ENCODE results near the gene KDELR1. TPM values are rescaled to one million over a fixed set of nuclear protein-coding genes. Genes with fewer than 3 reads are reported as not detected.
A peak's percentile ranks its signal among the peaks of the same experiment; 100 is the strongest.

The KDELR1 gene
- total RNA-seq, 1 donor from 2014 or later: 275 TPM

DNA sequence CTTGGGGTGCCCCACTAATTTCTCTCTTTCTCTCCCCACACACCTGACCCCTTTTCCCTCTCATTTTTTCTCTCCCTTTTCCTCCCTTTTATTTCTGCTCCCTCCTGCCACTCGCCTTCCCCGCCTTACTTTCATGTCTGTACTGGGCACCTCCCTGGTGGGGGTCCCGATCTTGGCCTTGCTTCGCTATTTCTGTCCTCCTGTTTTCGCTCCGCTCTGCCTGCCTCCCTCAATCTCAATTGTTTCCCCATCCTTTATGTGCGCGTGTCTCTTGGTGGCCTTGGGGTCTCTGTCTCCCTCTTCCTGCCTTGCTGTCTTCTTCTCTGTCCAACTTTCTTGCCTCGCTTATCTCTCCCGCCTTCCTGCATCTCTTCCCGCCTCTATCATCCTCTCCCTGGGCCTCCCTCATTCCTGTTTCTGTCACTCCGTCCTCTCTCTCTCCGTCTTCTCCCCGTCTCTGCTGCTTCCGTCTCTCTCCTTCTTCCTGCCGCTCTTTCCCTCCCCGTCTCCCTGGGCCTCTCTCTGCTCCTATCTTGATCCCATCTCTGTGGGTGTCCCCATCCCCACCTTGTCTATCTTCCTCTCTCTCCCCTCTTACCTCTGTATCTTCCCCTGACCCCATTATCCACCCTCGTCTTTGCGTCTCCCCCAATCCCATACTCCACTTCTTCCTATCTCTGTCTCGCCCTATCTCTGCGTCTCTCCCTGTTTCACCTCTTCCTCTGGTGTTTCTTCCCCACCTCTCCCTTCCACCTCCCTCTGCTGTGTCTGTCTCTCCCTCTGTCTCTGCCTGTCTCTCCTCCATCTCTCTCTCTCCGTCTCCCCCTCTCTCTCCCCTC is 6.1 kb upstream of the KDELR1 start:
- Mint-ChIP-seq H3K27ac (ENCODE audit: unreplicated experiment) (peak overlapping the region; percentile 68), H3K9me3 (ENCODE audit: unreplicated experiment) (no peaks in the 10 kb centered on the region), H3K4me1 (ENCODE audit: unreplicated experiment) (peaks cover 46% of the 10 kb centered on the region), H3K27me3 (ENCODE audit: unreplicated experiment) (peaks cover 10% of the 10 kb centered on the region), H3K4me3 (ENCODE audit: unreplicated experiment) (peak overlapping the region; percentile 83), H3K36me3 (ENCODE audit: unreplicated experiment) (no peaks in the 10 kb centered on the region)
- TF ChIP-seq, protein P1, sequence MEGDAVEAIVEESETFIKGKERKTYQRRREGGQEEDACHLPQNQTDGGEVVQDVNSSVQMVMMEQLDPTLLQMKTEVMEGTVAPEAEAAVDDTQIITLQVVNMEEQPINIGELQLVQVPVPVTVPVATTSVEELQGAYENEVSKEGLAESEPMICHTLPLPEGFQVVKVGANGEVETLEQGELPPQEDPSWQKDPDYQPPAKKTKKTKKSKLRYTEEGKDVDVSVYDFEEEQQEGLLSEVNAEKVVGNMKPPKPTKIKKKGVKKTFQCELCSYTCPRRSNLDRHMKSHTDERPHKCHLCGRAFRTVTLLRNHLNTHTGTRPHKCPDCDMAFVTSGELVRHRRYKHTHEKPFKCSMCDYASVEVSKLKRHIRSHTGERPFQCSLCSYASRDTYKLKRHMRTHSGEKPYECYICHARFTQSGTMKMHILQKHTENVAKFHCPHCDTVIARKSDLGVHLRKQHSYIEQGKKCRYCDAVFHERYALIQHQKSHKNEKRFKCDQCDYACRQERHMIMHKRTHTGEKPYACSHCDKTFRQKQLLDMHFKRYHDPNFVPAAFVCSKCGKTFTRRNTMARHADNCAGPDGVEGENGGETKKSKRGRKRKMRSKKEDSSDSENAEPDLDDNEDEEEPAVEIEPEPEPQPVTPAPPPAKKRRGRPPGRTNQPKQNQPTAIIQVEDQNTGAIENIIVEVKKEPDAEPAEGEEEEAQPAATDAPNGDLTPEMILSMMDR (IDR thresholded peaks at IDR 0.05): no peak
- no peak for DNase-seq (ENCODE audit: extremely low spot score, unreplicated experiment)

DNA sequence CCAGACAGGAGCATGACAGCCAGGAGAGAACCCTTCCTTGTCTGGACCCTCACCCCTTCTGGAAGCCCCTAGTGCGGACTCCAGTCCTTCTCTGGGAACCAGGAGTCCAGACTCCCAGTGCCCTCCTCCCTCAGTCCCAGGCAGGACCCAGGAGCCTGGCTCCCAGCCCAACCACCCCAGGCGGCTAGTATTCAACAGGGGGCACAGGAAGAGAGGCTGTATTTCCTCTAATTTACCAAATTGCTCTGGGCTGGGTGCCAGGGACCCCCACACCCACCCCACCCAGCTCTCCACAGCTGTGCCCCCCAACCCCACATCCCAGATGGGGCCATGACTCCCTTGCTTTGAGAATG is 5.4 kb upstream of the KDELR1 start:
- Mint-ChIP-seq H3K27me3 (ENCODE audit: unreplicated experiment) (peaks cover 10% of the 10 kb centered on the region), H3K36me3 (ENCODE audit: unreplicated experiment) (no peaks in the 10 kb centered on the region), H3K27ac (ENCODE audit: unreplicated experiment) (no peak overlapping the region), H3K4me1 (ENCODE audit: unreplicated experiment) (peaks cover 48% of the 10 kb centered on the region), H3K9me3 (ENCODE audit: unreplicated experiment) (no peaks in the 10 kb centered on the region), H3K4me3 (ENCODE audit: unreplicated experiment) (no peak overlapping the region)
- TF ChIP-seq, protein P1 (IDR thresholded peaks at IDR 0.05): no peak
- no peak for DNase-seq (ENCODE audit: extremely low spot score, unreplicated experiment)

DNA sequence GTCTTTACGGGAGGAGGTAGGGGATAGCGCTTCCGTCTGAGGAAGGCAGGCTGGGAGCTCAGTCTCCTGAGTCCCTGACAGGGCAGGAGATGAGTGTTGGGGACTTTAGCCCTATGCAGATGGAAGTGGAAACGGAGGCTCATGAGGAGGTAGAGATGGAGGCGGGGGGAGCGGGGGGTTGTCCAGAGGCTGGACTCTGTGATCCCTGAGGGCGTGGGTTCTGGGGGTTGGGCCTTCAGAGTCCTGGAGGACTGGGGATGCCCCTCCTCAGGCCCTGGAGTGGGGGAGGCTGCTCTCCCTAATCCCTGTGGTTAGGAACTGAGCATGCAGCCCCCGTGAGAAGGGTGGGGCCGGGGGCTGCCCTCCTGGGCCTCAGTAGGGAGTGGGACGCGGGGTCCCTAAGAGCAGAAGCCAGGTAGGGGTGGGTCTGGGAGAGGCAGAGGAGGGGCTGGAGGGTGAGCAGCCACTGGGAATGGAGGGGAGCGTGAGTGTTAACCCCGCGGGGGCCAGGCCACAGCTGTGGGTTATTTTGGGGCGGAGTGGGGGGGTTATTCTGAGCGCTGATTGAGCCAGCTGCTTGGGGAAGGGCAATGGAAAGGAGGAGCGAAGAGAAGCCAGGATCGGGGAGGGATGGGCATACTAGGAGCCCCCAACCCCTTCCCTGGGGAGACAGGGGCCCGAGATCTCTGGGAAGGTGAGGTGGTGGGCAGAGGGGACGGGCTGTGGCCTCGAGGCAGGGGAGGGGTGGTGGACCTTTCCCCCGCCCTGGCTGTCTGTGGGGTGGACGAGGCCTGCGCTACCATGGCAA is 4.9 kb upstream of the KDELR1 start:
- Mint-ChIP-seq H3K4me1 (ENCODE audit: unreplicated experiment) (peaks cover 50% of the 10 kb centered on the region), H3K27ac (ENCODE audit: unreplicated experiment) (no peak overlapping the region), H3K27me3 (ENCODE audit: unreplicated experiment) (peaks cover 10% of the 10 kb centered on the region), H3K4me3 (ENCODE audit: unreplicated experiment) (peak overlapping the region; percentile 26), H3K36me3 (ENCODE audit: unreplicated experiment) (no peaks in the 10 kb centered on the region), H3K9me3 (ENCODE audit: unreplicated experiment) (no peaks in the 10 kb centered on the region)
- DNase-seq (ENCODE audit: extremely low spot score, unreplicated experiment): no peak
- TF ChIP-seq, protein P1 (IDR thresholded peaks at IDR 0.05): no peak

DNA sequence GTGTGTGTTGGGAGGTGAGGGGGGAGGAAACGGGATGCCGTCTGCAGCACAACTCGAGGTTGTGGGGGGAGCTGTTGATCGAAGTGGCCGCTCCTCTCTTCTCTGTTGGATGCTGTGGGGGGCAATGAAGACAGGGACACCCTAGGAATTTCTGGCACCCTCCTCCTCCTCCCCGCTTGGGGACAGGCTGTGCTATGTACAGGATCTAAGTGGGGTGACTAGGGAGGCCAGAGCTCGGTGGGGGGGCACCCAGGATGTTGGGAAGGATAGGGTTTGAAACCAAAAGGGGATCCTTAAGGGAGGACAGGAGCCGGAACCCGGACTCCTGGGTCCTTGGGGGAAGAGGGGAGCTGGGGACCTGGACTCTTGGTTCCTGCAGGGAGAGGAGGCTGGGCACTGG is 4.1 kb upstream of the KDELR1 start:
- Mint-ChIP-seq H3K36me3 (ENCODE audit: unreplicated experiment) (no peaks in the 10 kb centered on the region), H3K27me3 (ENCODE audit: unreplicated experiment) (peaks cover 10% of the 10 kb centered on the region), H3K27ac (ENCODE audit: unreplicated experiment) (no peak overlapping the region), H3K4me1 (ENCODE audit: unreplicated experiment) (peaks cover 50% of the 10 kb centered on the region), H3K4me3 (ENCODE audit: unreplicated experiment) (no peak overlapping the region), H3K9me3 (ENCODE audit: unreplicated experiment) (no peaks in the 10 kb centered on the region)
- TF ChIP-seq, protein P1 (IDR thresholded peaks at IDR 0.05): no peak
- no peak for DNase-seq (ENCODE audit: extremely low spot score, unreplicated experiment)

GRCh38 chr19:48395170-48395455 is 3.8 kb upstream of the KDELR1 start:
- Mint-ChIP-seq H3K27ac (ENCODE audit: unreplicated experiment) (no peak overlapping the region), H3K36me3 (ENCODE audit: unreplicated experiment) (no peaks in the 10 kb centered on the region), H3K9me3 (ENCODE audit: unreplicated experiment) (no peaks in the 10 kb centered on the region), H3K27me3 (ENCODE audit: unreplicated experiment) (peaks cover 10% of the 10 kb centered on the region), H3K4me1 (ENCODE audit: unreplicated experiment) (peaks cover 47% of the 10 kb centered on the region), H3K4me3 (ENCODE audit: unreplicated experiment) (no peak overlapping the region)
- TF ChIP-seq, protein P1 (IDR thresholded peaks at IDR 0.05): no peak
- DNase-seq (ENCODE audit: extremely low spot score, unreplicated experiment): no peak
